T-cell (primary cell): Measurements from ENCODE around the gene SDHA. TPM values are rescaled to one million over a fixed set of nuclear protein-coding genes. Genes with fewer than 3 reads are reported as not detected.
A peak's percentile ranks its signal among the peaks of the same experiment; 100 is the strongest.

Experiments
- ATAC-seq, 4 experiments: fragments of 200-7000 bp in 3 of 4; fragments of 150-1000 bp in 1 of 4; cut with Tn5 transposase; replicated peaks in 1 of 4; 1 replicate in 3 of 4; 2 replicates in 1 of 4; pipeline ENCODE4 v1.10.0; 2021; ENCODE audit warnings: moderate library complexity in 3 of 4, mild to moderate bottlenecking in 2 of 4, moderate number of reproducible peaks in 1 of 4
- CTCF ChIA-PET, 2 donors: fragments of 300-600 bp; sonication (Branson Sonifier 250); formaldehyde crosslinking; loops; one replicate each; lab custom pipeline; 2022; ENCODE audit warnings: antibody characterized with exemption in 2 of 2; lab: Charles Lee
- POLR2A ChIA-PET, 2 donors: fragments of 300-600 bp; sonication (Branson Sonifier 250); formaldehyde crosslinking; loops; one replicate each; lab custom pipeline; 2022; ENCODE audit warnings: antibody characterized with exemption in 2 of 2; lab: Charles Lee
- DNase-seq, 35 experiments: peaks; one replicate each; pipeline versions ENCODE4 v3.0.0 to v3.0.0-alpha.2; 2013 to 2023
- H3K27ac ChIP-seq: one replicate; pipeline ENCODE4 v1.5.1; 2013; ENCODE audit warnings: low read length
- H3K27me3 ChIP-seq, 2 experiments: replicated peaks in 1 of 2; 1 replicate in 1 of 2; 2 replicates in 1 of 2; pipeline versions ENCODE4 v1.6.1 to v1.7.0; 2013; ENCODE audit warnings: low read length in 1 of 2, mixed read lengths in 1 of 2; ENCODE audit not compliant: control insufficient read depth in 2 of 2, insufficient read depth in 2 of 2; ENCODE audit errors: extremely low read depth in 1 of 2
- H3K36me3 ChIP-seq, 2 donors: 1 replicate in 1 of 2; 2 replicates in 1 of 2; pipeline versions ENCODE4 v1.6.1 to v1.7.0; 2013; ENCODE audit warnings: low read length in 1 of 2; ENCODE audit not compliant: control insufficient read depth in 2 of 2, insufficient read depth in 1 of 2; ENCODE audit errors: extremely low read depth in 1 of 2
- H3K4me1 ChIP-seq, 2 experiments: 1 replicate in 1 of 2; 2 replicates in 1 of 2; pipeline versions ENCODE4 v1.6.1 to v1.7.0; 2013; ENCODE audit warnings: low read length in 2 of 2, mixed read lengths in 1 of 2; ENCODE audit not compliant: insufficient read depth in 2 of 2, control insufficient read depth in 1 of 2; ENCODE audit errors: extremely low read depth in 1 of 2
- H3K4me3 ChIP-seq, 2 donors: 1 replicate in 1 of 2; 2 replicates in 1 of 2; pipeline versions ENCODE4 v1.5.1 to v1.7.0; 2013; ENCODE audit warnings: mild to moderate bottlenecking in 2 of 2, low read length in 1 of 2, moderate library complexity in 1 of 2; ENCODE audit not compliant: control insufficient read depth in 1 of 2; ENCODE audit errors: extremely low read depth in 1 of 2
- H3K9me3 ChIP-seq: 2 replicates; pipeline ENCODE4 v1.7.0; 2013
- H3K27ac Mint-ChIP-seq, 2 donors: one replicate each; pipeline ENCODE4 v1.8.0; 2020 to 2021; ENCODE audit warnings: mild to moderate bottlenecking in 2 of 2, mixed read lengths in 2 of 2
- H3K27me3 Mint-ChIP-seq, 2 donors: one replicate each; pipeline ENCODE4 v1.8.0; 2021 to 2022; ENCODE audit warnings: mixed read lengths in 2 of 2
- H3K36me3 Mint-ChIP-seq: one replicate; pipeline ENCODE4 v1.8.0; 2021; ENCODE audit warnings: mixed read lengths
- H3K4me1 Mint-ChIP-seq, 3 donors: one replicate each; pipeline ENCODE4 v1.8.0; 2020 to 2022; ENCODE audit warnings: mixed read lengths in 3 of 3, mild to moderate bottlenecking in 1 of 3
- H3K4me3 Mint-ChIP-seq, 3 donors: one replicate each; pipeline ENCODE4 v1.8.0; 2020 to 2022; ENCODE audit warnings: mild to moderate bottlenecking in 3 of 3, mixed read lengths in 3 of 3, moderate library complexity in 3 of 3
- H3K9me3 Mint-ChIP-seq, 3 donors: one replicate each; pipeline ENCODE4 v1.8.0; 2020 to 2022; ENCODE audit warnings: mixed read lengths in 3 of 3
- WGBS: methylation state at CpG from one replicate; pipeline ENCODE4 v1.1.5; 2013; ENCODE audit warnings: missing lambda C conversion rate; ENCODE audit not compliant: insufficient coverage; 5-methylcytosine and 5-hydroxymethylcytosine counted together
- total RNA-seq, 35 experiments: library from RNA in 6 of 35; stranded (reverse) in 6 of 35; fragments of 120-200 nt in 1 of 35; gene quantifications; one replicate each; pipeline versions ENCODE4 v1.2.1 to v1.2.4 and lab custom pipeline; 2013 to 2026

The SDHA gene
- total RNA-seq, 5 donors from 2014 or later (not counting 1 experiment from before 2014, with no cell fraction given), result 122 to 209 (median 140) TPM

DNA sequence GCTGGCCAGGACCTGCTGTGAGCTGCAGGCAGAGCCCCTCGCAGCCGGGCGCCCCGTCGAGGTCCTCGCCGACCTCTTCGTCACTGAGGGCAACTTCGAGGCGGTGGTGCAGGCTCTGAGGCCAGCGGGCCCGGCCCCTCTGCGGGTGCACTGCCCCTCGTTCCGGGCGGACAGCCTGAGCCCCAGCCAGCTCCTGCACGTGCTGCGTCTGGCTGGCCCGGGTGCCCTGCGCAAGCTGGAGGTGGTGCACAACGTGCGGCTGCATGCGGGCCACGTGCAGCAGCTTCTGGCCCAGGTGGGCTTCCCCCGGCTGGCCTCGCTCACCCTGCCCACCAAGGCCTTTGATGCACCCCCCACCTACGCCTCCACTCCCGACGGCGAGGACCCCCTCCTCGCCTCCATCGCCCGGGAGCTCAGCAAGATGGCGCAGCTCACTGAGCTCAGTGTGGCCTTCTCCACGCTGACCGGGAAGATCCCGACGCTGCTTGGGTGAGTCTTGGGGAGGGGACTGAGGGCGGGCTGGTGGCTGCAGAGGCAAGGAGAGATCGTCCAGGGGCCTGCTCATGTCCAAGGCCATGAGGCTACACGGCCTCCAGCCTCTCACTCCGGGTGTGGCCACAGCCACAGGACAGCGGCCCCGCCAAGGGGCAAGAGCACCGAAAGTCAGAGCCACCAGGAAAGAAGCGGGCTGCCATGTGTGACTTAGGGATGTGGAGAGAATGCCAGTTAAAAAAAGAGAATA, 26.0 kb upstream of the SDHA start:
- CTCF ChIA-PET, result no interaction called here
- H3K4me1 Mint-ChIP-seq, result peaks cover 5 to 9% (median 6%) of the 10 kb centered on the region in 3 donors

GRCh38 chr5:192691-192969, 25.5 kb upstream of the SDHA start:
- ChIA-PET POLR2A (no interaction called here), CTCF (interaction anchor here in 1 of 2 donors (0.5 kb wide), 1 partner anchor 26 kb away, joined by 3 read pairs; the partner anchor contains the start of gene SDHA)
- no peak for ATAC-seq
- WGBS, result 90% methylated on average over 4 of the region's 9 CpGs
- Mint-ChIP-seq H3K36me3 (no peaks in the 10 kb centered on the region), H3K27me3 (peaks cover 0 to 12% of the 10 kb centered on the region in 2 donors), H3K4me3 (peak overlapping the region in 1 of 3 donors; percentile 37), H3K9me3 (no peaks in the 10 kb centered on the region), H3K27ac (no peak overlapping the region), H3K4me1 (peaks cover 5 to 9% (median 6%) of the 10 kb centered on the region in 3 donors)
- H3K27ac ChIP-seq, result no peak overlapping the region
- H3K4me1 ChIP-seq, result peaks cover 0 to 19% of the 10 kb centered on the region in 2 experiments
- H3K4me3 ChIP-seq, result no peak overlapping the region
- H3K36me3 ChIP-seq, result no peaks in the 10 kb centered on the region
- no peak for DNase-seq
- no peaks in the 10 kb centered on the region for H3K9me3 ChIP-seq
- peaks cover 0 to 54% of the 10 kb centered on the region in 2 experiments for H3K27me3 ChIP-seq

More for the DNA sequence above, 26.0 kb upstream of the SDHA start:
- Histone ChIP-seq H3K4me1 (peaks cover 0 to 19% of the 10 kb centered on the region in 2 experiments), H3K9me3 (no peaks in the 10 kb centered on the region), H3K27me3 (peaks cover 0 to 59% of the 10 kb centered on the region in 2 experiments), H3K4me3 (peak overlapping the region in 1 of 2 donors; percentile 58), H3K36me3 (no peaks in the 10 kb centered on the region), H3K27ac (no peak overlapping the region)
- Mint-ChIP-seq H3K27me3 (peaks cover 0 to 12% of the 10 kb centered on the region in 2 donors), H3K9me3 (no peaks in the 10 kb centered on the region), H3K27ac (no peak overlapping the region), H3K36me3 (no peaks in the 10 kb centered on the region), H3K4me3 (peak overlapping the region in 1 of 3 donors; percentile 37)
- DNase-seq, result no peak
- POLR2A ChIA-PET, result no interaction called here
- WGBS, result 89% methylated on average over 36 of the region's 46 CpGs
- ATAC-seq, result no peak

GRCh38 chr5:192970-193831, 24.9 kb upstream of the SDHA start:
- H3K27me3 ChIP-seq, result peaks cover 0 to 48% of the 10 kb centered on the region in 2 experiments
- 83% methylated on average over 12 of the region's 17 CpGs for WGBS
- ATAC-seq (no peak), DNase-seq (no peak)
- no peak overlapping the region for H3K4me3 Mint-ChIP-seq
- CTCF ChIA-PET, result interaction anchor here in 1 of 2 donors (0.5 kb wide), 1 partner anchor 25 kb away, joined by 3 read pairs; the partner anchor contains the start of gene SDHA
- H3K9me3 ChIP-seq, result no peaks in the 10 kb centered on the region
- H3K27ac Mint-ChIP-seq, result no peak overlapping the region
- POLR2A ChIA-PET, result no interaction called here
- no peak overlapping the region for H3K27ac ChIP-seq
- H3K27me3 Mint-ChIP-seq, result peaks cover 0 to 12% of the 10 kb centered on the region in 2 donors
- peaks cover 5 to 8% (median 6%) of the 10 kb centered on the region in 3 donors for H3K4me1 Mint-ChIP-seq
- no peaks in the 10 kb centered on the region for H3K36me3 ChIP-seq
- no peaks in the 10 kb centered on the region for H3K9me3 Mint-ChIP-seq
- H3K36me3 Mint-ChIP-seq, result no peaks in the 10 kb centered on the region
- peaks cover 0 to 16% of the 10 kb centered on the region in 2 experiments for H3K4me1 ChIP-seq
- H3K4me3 ChIP-seq, result no peak overlapping the region

- ATAC-seq (no peak), DNase-seq (no peak)
- no peaks in the 10 kb centered on the region for H3K9me3 Mint-ChIP-seq
- H3K9me3 ChIP-seq, result no peaks in the 10 kb centered on the region
- H3K27ac ChIP-seq, result no peak overlapping the region
- POLR2A ChIA-PET, result no interaction called here
- no peaks in the 10 kb centered on the region for H3K4me1 Mint-ChIP-seq
- H3K4me3 Mint-ChIP-seq, result no peak overlapping the region
- no peaks in the 10 kb centered on the region for H3K36me3 ChIP-seq
- no peak overlapping the region for H3K27ac Mint-ChIP-seq
- H3K27me3 ChIP-seq, result peaks cover 0 to 41% of the 10 kb centered on the region in 2 experiments
- H3K4me3 ChIP-seq, result no peak overlapping the region
- H3K36me3 Mint-ChIP-seq, result no peaks in the 10 kb centered on the region
- peaks cover 0 to 8% of the 10 kb centered on the region in 2 donors for H3K27me3 Mint-ChIP-seq
- CTCF ChIA-PET, result no interaction called here
- 97% methylated on average over 7 of the region's 15 CpGs for WGBS
- H3K4me1 ChIP-seq, result peaks cover 0 to 8% of the 10 kb centered on the region in 2 experiments
Observed at GRCh38 chr5:194102-194501, 24.0 kb upstream of the SDHA start.

DNA sequence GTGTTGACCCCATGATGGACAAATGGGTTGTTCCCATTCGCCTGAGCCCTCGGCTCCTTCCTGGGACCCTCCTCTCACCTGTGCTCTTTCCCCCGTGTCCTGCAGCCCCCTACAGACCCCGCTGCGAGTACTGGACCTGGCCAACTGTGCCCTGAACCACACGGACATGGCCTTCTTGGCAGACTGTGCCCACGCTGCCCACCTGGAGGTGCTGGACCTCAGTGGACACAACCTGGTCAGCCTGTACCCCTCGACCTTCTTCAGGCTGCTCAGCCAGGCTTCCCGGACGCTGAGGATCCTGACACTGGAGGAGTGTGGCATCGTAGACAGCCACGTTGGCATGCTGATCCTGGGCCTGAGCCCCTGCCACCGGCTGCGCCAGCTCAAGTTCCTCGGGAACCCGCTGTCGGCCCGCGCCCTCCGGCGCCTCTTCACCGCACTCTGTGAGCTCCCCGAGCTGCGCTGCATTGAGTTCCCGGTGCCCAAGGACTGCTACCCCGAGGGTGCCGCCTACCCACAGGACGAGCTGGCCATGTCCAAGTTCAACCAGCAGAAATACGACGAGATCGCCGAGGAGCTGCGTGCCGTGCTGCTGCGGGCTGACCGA, 23.4 kb upstream of the SDHA start:
- Mint-ChIP-seq H3K27ac (no peak overlapping the region), H3K36me3 (no peaks in the 10 kb centered on the region), H3K9me3 (no peaks in the 10 kb centered on the region), H3K4me3 (no peak overlapping the region), H3K27me3 (peaks cover 0 to 8% of the 10 kb centered on the region in 2 donors), H3K4me1 (no peaks in the 10 kb centered on the region)
- no peak for ATAC-seq
- no peaks in the 10 kb centered on the region for H3K9me3 ChIP-seq
- ChIA-PET CTCF (no interaction called here), POLR2A (no interaction called here)
- H3K27ac ChIP-seq, result no peak overlapping the region
- peaks cover 0 to 37% of the 10 kb centered on the region in 2 experiments for H3K27me3 ChIP-seq
- no peaks in the 10 kb centered on the region for H3K36me3 ChIP-seq
- 93% methylated on average over 33 of the region's 36 CpGs for WGBS
- DNase-seq, result no peak
- peaks cover 0 to 8% of the 10 kb centered on the region in 2 experiments for H3K4me1 ChIP-seq
- H3K4me3 ChIP-seq, result no peak overlapping the region
